Endothelial cell of umbilical vein (primary cell): ENCODE results near the gene MAP4K3. TPM values are rescaled to one million over a fixed set of nuclear protein-coding genes. Genes with fewer than 3 reads are reported as not detected.

Source experiments
- BruUV-seq: library from RNA; stranded (reverse); fragments of 400-500 nt; replicated peaks from 2 replicates; lab custom pipeline; 2021; lab: Mats Ljungman, UMichigan
- CTCF ChIA-PET: fragments of 300-600, 350-600 bp; sonication (Branson Sonifier 250); formaldehyde crosslinking; loops from one replicate; lab custom pipeline; 2021; ENCODE audit warnings: antibody characterized with exemption, inconsistent platforms; lab: Charles Lee
- POLR2A ChIA-PET: fragments of 300-600, 350-600 bp; sonication (Branson Sonifier 250); formaldehyde crosslinking; loops from one replicate; lab custom pipeline; 2021; ENCODE audit warnings: antibody characterized with exemption, inconsistent platforms; lab: Charles Lee
- DNase-seq: peaks from one replicate; pipeline ENCODE4 v3.0.0-alpha.2; 2011; ENCODE audit warnings: low read depth, low spot score
- FAIRE-seq: peaks from 2 replicates; lab custom pipeline; 2011; peaks lifted over from hg19 to GRCh38; lab: Jason Lieb, UNC
- H2AFZ ChIP-seq: 2 replicates; pipeline ENCODE4 v1.6.0; 2012; ENCODE audit warnings: low read depth, low read length, control low read depth, inconsistent platforms
- H3K27ac ChIP-seq: 2 replicates; pipeline ENCODE4 v1.5.1; 2011; ENCODE audit warnings: low read depth, mild to moderate bottlenecking, control low read depth, low read length, moderate library complexity; ENCODE audit not compliant: insufficient read depth
- H3K27me3 ChIP-seq, 2 experiments: 2 replicates each; pipeline versions ENCODE4 v1.6.0 to v1.6.1; 2011; ENCODE audit warnings: low read length in 2 of 2, mixed read lengths in 1 of 2; ENCODE audit not compliant: control insufficient read depth in 2 of 2, insufficient read depth in 2 of 2
- H3K36me3 ChIP-seq, 2 experiments: 2 replicates in 1 of 2; 3 replicates in 1 of 2; pipeline ENCODE4 v1.5.1; 2011; ENCODE audit warnings: low read length in 2 of 2, mild to moderate bottlenecking in 1 of 2, moderate library complexity in 1 of 2; ENCODE audit not compliant: control insufficient read depth in 2 of 2, insufficient read depth in 2 of 2; ENCODE audit errors: extremely low read depth in 1 of 2
- H3K4me1 ChIP-seq: 3 replicates; pipeline ENCODE4 v1.5.1; 2011; ENCODE audit warnings: mild to moderate bottlenecking, low read length; ENCODE audit not compliant: control insufficient read depth, insufficient read depth; ENCODE audit errors: extremely low read depth
- H3K4me2 ChIP-seq: 2 replicates; pipeline ENCODE4 v1.6.1; 2011; ENCODE audit warnings: low read length, control low read depth, mixed read lengths; ENCODE audit not compliant: insufficient read depth
- H3K4me3 ChIP-seq, 3 experiments: fragments of 200-600 bp in 1 of 3; sonication (generic), shearing (Covaris generic) in 1 of 3; replicated peaks in 1 of 3; 2 replicates each; pipeline ENCODE4 v1.5.1; 2011 to 2016; ENCODE audit warnings: control low read depth in 3 of 3, low read length in 3 of 3, mild to moderate bottlenecking in 2 of 3, inconsistent platforms in 1 of 3, low read depth in 1 of 3, moderate library complexity in 1 of 3; ENCODE audit not compliant: insufficient read depth in 1 of 3
- H3K79me2 ChIP-seq: 2 replicates; pipeline ENCODE4 v1.6.0; 2012; ENCODE audit warnings: low read length, inconsistent platforms; ENCODE audit not compliant: control insufficient read depth, insufficient read depth
- H3K9ac ChIP-seq: replicated peaks from 2 replicates; pipeline ENCODE3; 2011; ENCODE audit warnings: low read length, control low read depth; ENCODE audit not compliant: insufficient read depth; ENCODE audit errors: extremely low read depth
- H3K9me1 ChIP-seq: replicated peaks from 3 replicates; pipeline ENCODE4 v1.6.0; 2011; ENCODE audit warnings: mild to moderate bottlenecking, low read length; ENCODE audit not compliant: control insufficient read depth, insufficient read depth; ENCODE audit errors: extremely low read depth
- H3K9me3 ChIP-seq: replicated peaks from 2 replicates; pipeline ENCODE4 v1.5.1; 2012; ENCODE audit warnings: low read length, inconsistent platforms; ENCODE audit not compliant: control insufficient read depth, insufficient read depth
- H4K20me1 ChIP-seq: replicated peaks from 2 replicates; pipeline ENCODE3; 2011; ENCODE audit warnings: mild to moderate bottlenecking, low read length; ENCODE audit not compliant: control insufficient read depth, insufficient read depth; ENCODE audit errors: extremely low read depth
- EZH2 ChIP-seq: IDR thresholded peaks from 2 replicates; pipeline ENCODE4 v1.6.1; 2012; ENCODE audit warnings: borderline replicate concordance, low read depth, mild to moderate bottlenecking, moderate library complexity, low read length, inconsistent platforms; ENCODE audit not compliant: severe bottlenecking
- FOS ChIP-seq: IDR thresholded peaks from 2 replicates; pipeline ENCODE4 v1.6.1; 2011; ENCODE audit warnings: mild to moderate bottlenecking, low read length, moderate library complexity, borderline replicate concordance; ENCODE audit not compliant: insufficient read depth
- GATA2 ChIP-seq: IDR thresholded peaks from 2 replicates; pipeline ENCODE4 v1.7.0; 2011; ENCODE audit warnings: low read depth, mild to moderate bottlenecking, moderate library complexity, mixed read lengths, low read length; ENCODE audit not compliant: insufficient read length, insufficient read depth
- JUN ChIP-seq: IDR thresholded peaks from 2 replicates; pipeline ENCODE4 v1.6.1; 2011; ENCODE audit warnings: borderline replicate concordance, low read depth; ENCODE audit not compliant: insufficient read length, insufficient read depth
- MYC ChIP-seq: IDR thresholded peaks from one replicate; pipeline ENCODE4 v1.6.1; 2011; ENCODE audit warnings: mild to moderate bottlenecking, low read depth, low read length
- POLR2A ChIP-seq: IDR thresholded peaks from 2 replicates; pipeline ENCODE4 v1.6.1; 2012; ENCODE audit warnings: low read depth, mild to moderate bottlenecking, control low read depth, low read length
- POLR2AphosphoS5 ChIP-seq: IDR thresholded peaks from 2 replicates; pipeline ENCODE4 v1.6.1; 2012; ENCODE audit warnings: low read depth, mild to moderate bottlenecking, control low read depth, low read length, moderate library complexity; ENCODE audit not compliant: insufficient read depth
- dilution Hi-C: fragments of 300-500 bp; cut with MboI; formaldehyde crosslinking; loops from one replicate; pipeline ENCODE4 v1.15.0; 2019; ENCODE audit warnings: low sequenced_read_pairs; ENCODE audit not compliant: extremely low pct_ligation_motif_present
- intact Hi-C: fragments of 100-400 bp; cut with micrococcal nuclease; formaldehyde crosslinking; loops from one replicate; pipeline ENCODE4 v1.10.0; 2022
- polyA plus RNA-seq, 4 experiments: library from polyadenylated mRNA; depleted of rRNA in 3 of 4; stranded (reverse) in 3 of 4; unstranded in 1 of 4; fragments of >200 nt; gene quantifications; 2 replicates each; pipeline versions ENCODE4 v1.2.1 to v1.2.3, GENCODE V29; 2011 to 2012; ENCODE audit warnings: missing spikeins in 1 of 4
- total RNA-seq: library from RNA; stranded (reverse); gene quantifications from 2 replicates; pipeline ENCODE4 v1.2.3, GENCODE V29; 2021
- TF ChIP-seq, protein P1 (sequence below): IDR thresholded peaks from 2 replicates; pipeline ENCODE4 v1.6.1; 2011; ENCODE audit not compliant: insufficient read depth, insufficient read length
- TF ChIP-seq, protein P2 (sequence below), 2 donors: IDR thresholded peaks; 1 replicate in 1 of 2; 2 replicates in 1 of 2; pipeline ENCODE4 v1.5.1; 2011; ENCODE audit warnings: low read length in 2 of 2, mild to moderate bottlenecking in 2 of 2, moderate library complexity in 2 of 2, control low read depth in 1 of 2, inconsistent platforms in 1 of 2, low read depth in 1 of 2; ENCODE audit not compliant: insufficient read depth in 1 of 2; ENCODE audit errors: extremely low read depth in 1 of 2

MAP4K3 gene
- total and polyA plus RNA-seq, 2 donors (not counting 3 experiments of a cell fraction or from before 2014, with no cell fraction given): 8.0 to 45.9 TPM

DNA sequence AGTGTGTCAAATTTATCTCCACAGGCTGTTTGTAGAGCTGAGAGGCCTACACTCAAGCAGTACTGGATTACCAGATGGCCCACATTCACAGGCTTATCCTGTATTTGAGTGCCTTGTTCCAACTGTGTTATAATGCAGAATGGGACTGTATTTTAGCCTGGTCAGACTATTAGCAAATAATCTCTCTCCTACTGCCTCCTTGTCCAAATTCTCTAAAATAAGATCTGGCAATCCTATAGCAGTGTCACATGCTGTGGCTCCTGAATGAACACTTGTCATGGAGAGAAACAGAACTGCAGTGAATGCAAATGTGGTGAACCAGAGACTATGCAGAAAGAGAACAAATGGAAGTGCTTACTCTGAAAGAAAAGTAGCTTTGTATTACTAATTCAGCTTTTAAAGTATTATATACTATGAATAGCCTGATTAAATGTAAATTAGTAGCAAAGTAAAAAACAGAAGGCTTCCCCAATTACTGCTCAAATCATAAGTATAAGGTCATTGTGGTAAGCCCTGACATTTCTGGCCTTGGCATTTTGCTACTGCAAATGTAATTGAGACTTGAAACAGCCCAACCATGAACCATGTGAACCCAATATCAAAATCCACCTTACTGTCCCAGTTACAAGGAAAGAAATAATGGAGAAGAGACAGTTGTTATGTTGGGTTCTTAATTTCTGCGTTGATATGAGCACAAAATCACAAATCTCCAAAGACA lies 80.0 kb downstream of the MAP4K3 start:
- Histone ChIP-seq H3K9ac (no peak overlapping the region), H2AFZ (no peak overlapping the region), H3K4me2 (no peak overlapping the region), H3K27ac (no peak overlapping the region), H3K9me1 (no peaks in the 10 kb centered on the region), H3K79me2 (peaks cover 18% of the 10 kb centered on the region), H3K9me3 (peaks cover 11% of the 10 kb centered on the region), H3K27me3 (no peaks in the 10 kb centered on the region), H3K4me3 (no peak overlapping the region), H4K20me1 (peaks cover 4% of the 10 kb centered on the region), H3K36me3 (no peaks in the 10 kb centered on the region), H3K4me1 (no peaks in the 10 kb centered on the region)
- CTCF ChIA-PET: no interaction called here
- DNase-seq (no peak), FAIRE-seq (no peak)
- dilution Hi-C loops: no loop called here
- intact Hi-C loops: no loop called here
- POLR2A ChIA-PET: no interaction called here
- TF ChIP-seq EZH2 (no peak), POLR2AphosphoS5 (no peak), FOS (no peak), GATA2 (no peak), MYC (no peak), JUN (no peak), POLR2A (no peak)
- TF ChIP-seq, protein P1, sequence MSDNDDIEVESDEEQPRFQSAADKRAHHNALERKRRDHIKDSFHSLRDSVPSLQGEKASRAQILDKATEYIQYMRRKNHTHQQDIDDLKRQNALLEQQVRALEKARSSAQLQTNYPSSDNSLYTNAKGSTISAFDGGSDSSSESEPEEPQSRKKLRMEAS: no peak
- TF ChIP-seq, protein P2, sequence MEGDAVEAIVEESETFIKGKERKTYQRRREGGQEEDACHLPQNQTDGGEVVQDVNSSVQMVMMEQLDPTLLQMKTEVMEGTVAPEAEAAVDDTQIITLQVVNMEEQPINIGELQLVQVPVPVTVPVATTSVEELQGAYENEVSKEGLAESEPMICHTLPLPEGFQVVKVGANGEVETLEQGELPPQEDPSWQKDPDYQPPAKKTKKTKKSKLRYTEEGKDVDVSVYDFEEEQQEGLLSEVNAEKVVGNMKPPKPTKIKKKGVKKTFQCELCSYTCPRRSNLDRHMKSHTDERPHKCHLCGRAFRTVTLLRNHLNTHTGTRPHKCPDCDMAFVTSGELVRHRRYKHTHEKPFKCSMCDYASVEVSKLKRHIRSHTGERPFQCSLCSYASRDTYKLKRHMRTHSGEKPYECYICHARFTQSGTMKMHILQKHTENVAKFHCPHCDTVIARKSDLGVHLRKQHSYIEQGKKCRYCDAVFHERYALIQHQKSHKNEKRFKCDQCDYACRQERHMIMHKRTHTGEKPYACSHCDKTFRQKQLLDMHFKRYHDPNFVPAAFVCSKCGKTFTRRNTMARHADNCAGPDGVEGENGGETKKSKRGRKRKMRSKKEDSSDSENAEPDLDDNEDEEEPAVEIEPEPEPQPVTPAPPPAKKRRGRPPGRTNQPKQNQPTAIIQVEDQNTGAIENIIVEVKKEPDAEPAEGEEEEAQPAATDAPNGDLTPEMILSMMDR (IDR thresholded peaks at IDR 0.05; ENCODE audit: extremely low read depth in 1 of 2, insufficient read depth in 1 of 2, low read depth in 1 of 2, low read length in 2 of 2): no peak
- BruUV-seq: no TSS peak
